DMS53 (cell line): ENCODE data around the gene THSD4.

Experiments used
- DNase-seq: peaks from one replicate; lab custom pipeline; 2025; lab: John Stamatoyannopoulos, UW

THSD4 gene

DNA sequence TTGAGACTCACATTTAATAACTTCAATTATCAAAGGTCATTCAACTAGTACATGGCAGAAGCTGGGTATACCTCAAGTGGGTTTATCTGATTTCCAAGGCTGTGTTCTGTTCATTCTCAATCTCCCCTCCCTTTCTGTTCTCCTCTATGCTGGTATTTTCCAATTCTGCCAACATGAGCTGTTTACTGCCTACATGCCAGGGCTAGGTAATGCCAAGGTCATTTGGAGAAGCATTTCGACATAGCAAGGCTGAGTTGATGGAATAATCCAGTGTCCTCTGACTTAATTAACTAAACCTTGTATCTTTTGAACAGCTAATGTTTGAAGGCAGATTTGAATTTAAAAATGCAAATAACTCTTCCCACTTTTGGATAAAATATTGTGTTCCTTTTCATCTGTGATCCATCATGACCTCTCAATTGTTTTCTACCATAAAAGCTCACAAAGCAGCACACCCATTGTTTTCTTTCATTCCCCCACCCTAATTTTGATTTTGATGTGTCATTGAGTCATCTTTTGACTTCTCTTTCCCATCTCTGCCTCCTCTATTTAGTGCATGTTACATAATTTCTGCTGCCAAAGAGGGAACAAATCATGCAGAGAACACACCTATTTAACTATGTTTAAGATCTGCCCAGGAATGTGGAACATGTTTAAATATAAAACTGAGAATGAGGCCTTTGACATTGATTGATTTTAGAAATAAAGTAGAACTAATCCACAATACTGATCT lies 386.2 kb downstream of the THSD4 start:
- no peak for DNase-seq

- no peak for DNase-seq
Measured at GRCh38 chr15:71502077-71502432, 386.8 kb downstream of the THSD4 start.

- DNase-seq, result no peak
Measured at GRCh38 chr15:71505962-71506361, 390.7 kb downstream of the THSD4 start.

GRCh38 chr15:71506946-71507345 lies 391.7 kb downstream of the THSD4 start:
- no peak for DNase-seq

- no peak for DNase-seq
Measured at GRCh38 chr15:71508081-71508682, 392.9 kb downstream of the THSD4 start.

DNA sequence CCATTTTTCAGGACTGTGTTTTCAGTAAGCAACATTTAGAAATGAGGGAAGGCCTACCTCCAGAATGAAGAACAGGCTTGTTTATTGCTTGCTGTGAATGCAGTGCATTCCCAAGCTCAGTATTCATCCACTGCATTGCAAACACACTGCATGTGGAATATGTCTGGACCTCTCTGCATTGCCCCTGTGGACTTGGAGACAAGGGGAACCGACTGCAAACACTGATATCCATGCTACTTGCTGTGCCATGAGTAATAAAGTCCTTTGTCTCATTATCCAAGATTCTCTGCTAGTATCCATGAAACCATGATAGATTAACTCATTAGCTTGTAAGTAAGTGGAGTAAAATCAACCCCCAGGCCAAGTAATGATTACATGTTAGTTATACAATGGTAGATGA lies 393.9 kb downstream of the THSD4 start:
- DNase-seq, result no peak

GRCh38 chr15:71510763-71511162 lies 395.5 kb downstream of the THSD4 start:
- no peak for DNase-seq

GRCh38 chr15:71511796-71512681 lies 396.8 kb downstream of the THSD4 start:
- peak; percentile 56 for DNase-seq

DNA sequence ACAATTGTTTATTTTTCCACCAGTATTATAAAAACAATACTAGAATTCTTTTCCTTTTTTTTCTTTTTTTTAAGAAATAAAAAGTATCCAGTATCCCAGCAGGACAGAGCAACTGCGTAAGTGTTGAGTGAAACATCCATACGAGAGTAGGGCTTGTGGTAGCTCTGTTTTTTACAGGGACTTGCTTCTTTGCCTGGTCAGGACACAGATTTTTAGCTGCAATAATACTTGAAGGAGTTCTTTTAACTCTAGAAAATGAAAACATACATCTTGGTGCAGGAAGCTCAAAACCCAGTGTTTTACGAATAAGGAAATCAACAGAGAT lies 397.4 kb downstream of the THSD4 start:
- peak; percentile 51 for DNase-seq

- no peak for DNase-seq
Measured at GRCh38 chr15:71515375-71516186, 400.3 kb downstream of the THSD4 start.

DNA sequence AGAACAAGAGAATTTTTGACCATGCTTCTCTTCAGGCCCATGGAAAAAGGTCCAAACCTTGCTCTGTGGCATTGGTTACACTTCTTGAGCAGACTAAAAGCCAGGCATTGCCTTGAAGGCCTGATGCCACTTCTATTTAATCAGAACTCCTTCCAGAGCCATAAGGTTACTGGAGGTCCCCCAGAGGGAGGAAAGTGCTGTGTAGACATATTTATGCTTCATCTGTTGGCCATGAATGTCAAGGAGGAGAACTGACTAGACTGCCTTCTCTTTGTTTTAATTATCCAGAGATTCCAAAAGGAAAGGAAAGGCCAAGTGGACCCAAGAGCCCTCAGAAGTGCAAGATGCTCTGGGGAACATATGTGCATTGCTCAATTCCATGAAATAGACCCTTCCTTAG lies 402.5 kb downstream of the THSD4 start:
- DNase-seq, result no peak

GRCh38 chr15:71518661-71519060 lies 403.4 kb downstream of the THSD4 start:
- no peak for DNase-seq

- no peak for DNase-seq
Measured at GRCh38 chr15:71526060-71526820, 411.0 kb downstream of the THSD4 start.

DNA sequence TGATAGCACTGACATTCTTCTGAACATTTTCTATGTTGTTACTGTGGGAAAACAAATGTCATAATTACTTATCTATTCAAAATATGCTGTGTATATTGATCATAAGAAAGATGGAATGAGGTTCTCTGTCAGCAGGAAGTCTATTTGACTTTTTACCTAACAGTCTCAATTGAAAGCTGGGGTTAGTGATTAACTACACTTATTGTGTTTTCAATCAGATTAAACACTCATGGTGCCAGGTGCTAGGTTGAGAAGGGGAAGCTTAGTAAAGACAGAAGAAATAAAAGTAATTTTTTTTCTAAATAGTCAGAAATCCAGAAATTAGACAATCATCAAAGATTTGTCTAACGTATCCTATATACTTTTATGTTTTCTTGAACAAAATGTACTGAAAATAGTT lies 414.1 kb downstream of the THSD4 start:
- peak; percentile 81 for DNase-seq

DNA sequence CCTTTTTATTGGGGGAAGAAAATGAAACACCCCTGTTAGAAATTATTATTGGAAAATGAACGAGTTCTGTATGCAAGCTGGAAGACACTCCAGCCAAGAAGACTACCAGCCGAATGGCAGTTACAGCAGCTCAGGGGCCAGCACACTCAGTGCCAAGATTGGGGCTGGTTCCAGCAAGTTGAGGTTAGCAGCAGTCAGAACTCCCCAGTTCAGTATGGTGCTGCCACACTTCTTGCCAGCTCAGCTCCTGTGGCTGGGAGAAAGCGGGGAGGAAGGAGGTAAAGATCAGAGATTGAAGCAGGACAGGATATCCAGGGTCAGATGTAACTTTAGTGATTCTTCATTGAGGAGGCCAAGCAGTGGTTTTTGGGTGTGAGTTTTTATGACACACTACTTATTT lies 414.8 kb downstream of the THSD4 start:
- DNase-seq, result peak; percentile 32

DNA sequence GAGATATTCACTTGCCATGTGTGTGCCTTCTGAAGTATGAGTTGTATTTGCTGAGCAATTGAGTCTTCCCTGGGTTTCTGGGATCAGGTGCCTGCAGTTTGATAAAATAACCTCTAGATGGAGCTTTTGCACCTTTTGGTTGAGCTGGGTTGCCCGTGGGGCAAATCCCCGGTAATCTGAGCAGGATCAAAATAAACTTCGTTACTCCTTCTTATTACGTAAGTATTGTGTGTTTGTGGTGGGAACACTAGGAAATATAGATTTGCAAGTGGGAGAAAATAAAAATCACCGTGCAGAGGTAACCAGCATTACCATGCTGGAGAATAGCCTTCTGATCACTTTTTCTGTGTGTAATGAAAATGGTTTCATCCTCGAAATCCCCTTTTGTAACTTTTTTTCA lies 417.7 kb downstream of the THSD4 start:
- peak; percentile 71 for DNase-seq

GRCh38 chr15:71538181-71538580 lies 422.9 kb downstream of the THSD4 start:
- no peak for DNase-seq

DNA sequence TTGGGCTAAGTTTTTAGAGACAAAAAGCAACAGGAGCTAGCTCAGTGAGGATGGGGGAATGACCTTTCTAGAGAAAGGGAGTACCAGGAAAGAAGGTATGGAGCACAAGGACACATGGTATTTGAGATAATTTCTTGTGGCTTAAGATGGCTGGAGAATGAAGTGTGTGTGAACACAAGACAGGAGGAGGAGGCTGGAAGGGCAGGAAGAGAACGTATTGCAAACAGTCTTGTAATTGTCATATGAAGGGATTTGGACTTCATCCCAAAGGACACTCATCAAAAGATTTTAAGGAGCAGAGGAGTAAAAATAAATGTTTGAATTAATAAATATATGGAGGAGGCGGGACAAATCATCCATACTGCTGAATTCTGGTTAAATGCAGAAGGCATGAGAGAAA lies 426.5 kb downstream of the THSD4 start:
- no peak for DNase-seq

- DNase-seq, result no peak
Measured at GRCh38 chr15:71542836-71543235, 427.6 kb downstream of the THSD4 start.

GRCh38 chr15:71543413-71543812 lies 428.1 kb downstream of the THSD4 start:
- DNase-seq, result no peak

- DNase-seq, result no peak
Measured at GRCh38 chr15:71545223-71545760, 430.0 kb downstream of the THSD4 start.
